ENCODE results near the gene ATXN7L2.

The ATXN7L2 gene

DNA sequence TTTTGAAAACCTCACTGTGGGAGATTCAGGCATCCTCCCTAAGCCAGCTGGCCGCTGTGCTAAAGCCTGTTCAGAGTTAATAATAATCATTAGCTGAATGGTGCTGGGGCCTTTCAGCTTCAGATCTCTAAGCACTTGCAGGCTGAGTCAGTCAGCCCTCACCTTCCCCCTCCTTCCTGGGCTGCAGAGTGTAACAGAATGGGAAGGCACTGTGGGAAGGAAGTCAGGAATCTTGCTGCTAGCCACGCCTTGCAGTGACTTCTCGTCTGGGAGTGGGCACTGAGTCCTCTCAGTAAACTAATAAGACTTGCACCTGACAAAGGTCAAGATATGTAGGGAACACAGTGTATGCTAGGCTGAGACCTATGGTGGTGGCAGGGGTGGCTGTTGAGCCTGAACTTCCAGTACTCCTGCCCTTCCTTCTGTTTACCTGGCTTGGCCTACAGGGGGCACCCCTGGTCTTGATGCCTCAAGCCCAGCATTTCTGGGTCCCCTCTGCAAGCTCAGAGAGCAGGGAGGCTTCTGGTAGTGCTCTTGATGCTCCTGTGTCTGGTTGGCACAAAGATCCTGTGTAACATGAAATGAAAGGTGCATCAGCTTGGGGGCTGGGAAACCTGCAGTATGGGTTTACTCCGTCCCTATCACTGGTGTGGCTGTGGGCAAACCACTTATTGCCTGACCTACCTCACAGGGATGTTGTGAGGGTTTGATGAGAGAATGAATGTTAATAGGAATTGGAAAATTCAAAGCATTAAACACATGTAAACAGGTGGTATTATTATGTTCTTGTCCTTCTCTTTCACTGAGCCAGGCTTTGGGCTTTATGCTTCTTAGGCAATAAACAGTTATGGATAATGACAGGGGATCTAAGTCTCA, 16.2 kb downstream of the ATXN7L2 start:
- peak; percentile 30 for DNase-seq

DNA sequence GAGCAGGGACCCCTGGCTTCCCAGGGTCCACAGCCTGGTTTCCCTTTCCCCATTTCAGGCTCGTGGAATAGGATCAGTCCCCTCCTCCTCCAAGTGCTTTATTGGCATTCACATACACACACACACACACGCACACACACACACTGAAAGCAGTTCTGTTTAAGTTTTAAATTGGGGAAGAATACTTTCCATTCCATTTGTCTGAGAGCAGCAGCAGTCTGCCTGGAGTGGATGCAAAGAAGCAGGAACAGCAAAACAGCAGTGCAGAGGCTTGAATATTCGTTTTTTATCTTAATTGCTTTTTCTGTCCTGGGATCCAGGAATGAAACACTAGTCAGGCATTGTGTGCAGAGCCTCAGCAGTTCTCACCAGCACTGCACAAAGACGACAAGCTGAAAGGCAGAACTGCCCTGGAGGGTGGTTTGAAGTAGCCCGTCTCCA, 17.3 kb downstream of the ATXN7L2 start:
- peak; percentile 77 for DNase-seq

DNA sequence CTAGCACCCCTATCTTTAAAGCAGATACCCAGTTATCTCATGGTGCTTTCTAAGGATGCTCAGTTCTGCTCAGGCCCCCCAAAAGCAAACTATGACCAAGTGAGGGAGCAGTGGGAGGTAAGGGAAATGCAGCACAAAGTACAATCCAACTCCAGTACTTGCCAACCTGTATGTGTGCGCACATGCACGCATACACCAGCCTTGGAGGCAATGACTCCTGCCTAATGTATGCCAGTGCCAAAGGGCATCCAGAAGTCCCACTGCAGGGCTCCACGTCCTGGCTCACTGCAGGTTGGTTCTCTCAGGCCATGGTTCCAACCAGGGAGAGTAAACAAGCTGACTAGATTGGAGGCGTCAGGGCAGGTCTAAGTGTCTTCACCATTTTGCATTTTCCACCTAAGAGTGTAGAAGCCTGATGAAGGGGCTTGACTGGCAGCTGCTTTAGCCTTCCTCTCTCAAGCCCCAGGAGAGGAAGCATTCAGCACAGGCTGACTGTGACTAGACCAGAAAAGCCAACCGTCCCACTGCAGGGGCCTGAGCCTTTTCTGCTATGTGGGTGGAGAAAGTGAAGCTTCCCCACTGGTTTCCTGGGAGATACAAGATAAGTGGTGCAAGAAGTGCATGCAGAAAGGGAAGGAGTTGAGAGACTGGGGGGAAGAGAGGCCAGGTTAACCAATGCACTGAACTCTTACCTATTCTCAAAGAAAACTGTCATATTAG, 18.1 kb downstream of the ATXN7L2 start:
- no peak for DNase-seq

DNA sequence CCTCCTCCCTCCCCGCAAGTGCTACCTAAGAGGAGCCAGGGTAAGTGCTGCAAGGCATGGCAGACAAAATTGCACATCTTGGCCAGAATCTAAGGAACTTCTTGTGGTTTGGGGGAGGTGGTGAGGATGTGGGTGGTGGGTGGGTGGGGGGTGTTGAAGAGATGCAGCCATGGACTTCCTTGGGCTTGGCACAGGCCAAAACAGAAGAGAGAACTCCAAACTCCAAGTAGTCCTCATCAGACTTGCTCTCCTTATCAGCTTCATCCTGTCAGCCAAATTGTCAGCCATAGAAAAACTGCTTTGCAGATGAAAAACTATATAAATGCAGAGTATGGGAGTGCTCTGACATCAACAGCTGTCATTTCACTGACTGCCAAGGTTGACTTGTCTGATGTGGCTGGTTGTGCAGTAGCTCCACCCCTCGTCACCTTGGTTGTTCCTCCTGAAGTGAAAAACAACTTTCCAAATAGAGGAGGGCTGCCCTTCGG, 18.7 kb downstream of the ATXN7L2 start:
- no peak for DNase-seq

DNA sequence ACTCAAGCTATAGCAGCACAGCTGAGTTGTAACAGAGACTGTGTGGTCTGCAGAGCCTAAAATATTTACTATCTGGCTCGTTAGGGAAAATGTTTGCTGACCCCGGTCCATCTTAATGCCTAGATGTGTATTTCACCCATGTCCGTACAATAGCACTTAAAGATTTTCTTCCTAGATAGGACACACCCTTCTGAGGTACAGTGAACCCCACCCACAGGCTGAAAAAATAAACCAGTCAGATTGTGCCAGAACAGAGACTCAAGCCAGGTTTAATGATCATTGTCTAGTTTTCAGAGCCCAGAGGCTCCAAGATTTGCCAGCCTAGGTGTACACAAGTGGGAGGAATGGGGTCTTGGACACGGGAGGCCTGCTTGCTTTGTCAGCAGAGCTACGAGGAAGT, 20.2 kb downstream of the ATXN7L2 start:
- no peak for DNase-seq

DNA sequence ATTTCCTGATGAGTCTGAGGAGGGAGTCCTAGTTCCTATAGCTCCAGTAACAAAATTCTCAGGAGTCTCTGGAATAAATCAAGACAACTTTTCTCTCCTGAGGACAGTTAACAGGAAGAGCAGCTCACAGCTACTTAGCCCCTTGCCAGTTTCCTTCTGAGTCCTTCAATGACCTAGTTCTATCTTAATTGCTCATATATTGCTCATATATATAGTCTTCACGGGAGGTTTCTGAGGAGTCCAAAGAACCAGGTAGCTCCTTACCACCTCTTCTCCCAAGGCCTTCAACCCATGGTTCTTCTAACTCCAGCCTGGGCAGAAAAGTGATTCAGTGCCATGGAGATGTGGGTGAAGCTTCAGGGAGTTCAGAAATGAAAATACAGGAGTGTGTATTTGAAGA, 21.3 kb downstream of the ATXN7L2 start:
- DNase-seq: no peak

DNA sequence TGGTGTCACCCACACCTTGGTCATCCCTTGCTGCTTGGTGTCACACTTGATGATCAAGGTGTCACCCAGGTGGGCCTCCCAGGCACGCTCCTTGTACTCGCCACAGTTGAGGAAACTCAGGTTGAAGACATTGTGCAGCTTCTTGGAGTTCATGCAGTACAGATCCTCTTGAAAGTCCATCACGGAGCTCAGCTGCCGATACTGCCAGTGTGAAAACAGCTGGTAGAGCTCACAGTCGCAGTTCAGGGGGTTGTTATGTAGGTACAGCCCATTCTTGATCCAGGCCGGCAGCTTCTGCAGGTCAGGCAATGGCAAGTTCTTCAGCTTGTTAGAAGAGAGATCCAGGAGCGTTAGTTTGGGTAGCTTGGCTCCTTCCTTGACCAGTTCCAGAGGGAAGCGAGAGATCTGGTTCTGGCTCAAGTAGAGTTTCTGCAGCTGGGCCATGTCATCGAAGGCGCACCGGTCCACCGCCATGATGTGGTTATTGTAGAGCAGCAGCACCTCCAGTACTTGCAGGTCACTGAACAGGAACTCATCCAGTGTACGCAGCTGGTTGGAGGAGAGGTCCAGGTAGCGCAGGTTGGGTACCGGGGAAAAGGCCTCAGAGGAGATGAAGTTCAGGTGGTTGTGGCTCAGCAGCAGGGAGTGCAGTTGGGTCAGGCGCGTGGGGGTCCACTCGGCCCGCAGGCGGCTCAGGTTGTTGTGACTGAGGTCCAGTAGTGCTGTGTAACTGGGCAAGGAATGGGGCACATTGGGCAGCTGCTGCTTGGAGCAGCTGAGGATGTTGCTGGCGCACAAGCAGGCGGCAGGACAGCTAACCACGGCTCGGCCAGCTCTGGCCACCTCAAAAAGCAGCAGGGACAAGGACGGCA, 24.5 kb downstream of the ATXN7L2 start:
- DNase-seq: no peak

DNA sequence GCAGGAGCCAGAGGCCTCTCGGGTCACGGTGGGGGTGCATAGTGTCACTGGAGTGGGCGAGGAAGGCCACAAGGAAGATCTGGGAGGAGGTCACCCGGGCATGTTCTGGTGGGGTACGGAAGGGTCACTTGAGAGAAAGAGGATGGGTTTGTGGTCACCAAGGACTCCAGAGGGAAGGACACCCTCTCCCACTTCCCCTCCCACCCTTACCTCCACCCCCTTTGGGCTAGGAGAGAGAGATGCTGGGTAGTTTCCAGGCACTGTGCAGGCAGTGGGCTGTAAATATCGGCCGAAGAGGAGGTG, 25.1 kb downstream of the ATXN7L2 start:
- no peak for DNase-seq

DNA sequence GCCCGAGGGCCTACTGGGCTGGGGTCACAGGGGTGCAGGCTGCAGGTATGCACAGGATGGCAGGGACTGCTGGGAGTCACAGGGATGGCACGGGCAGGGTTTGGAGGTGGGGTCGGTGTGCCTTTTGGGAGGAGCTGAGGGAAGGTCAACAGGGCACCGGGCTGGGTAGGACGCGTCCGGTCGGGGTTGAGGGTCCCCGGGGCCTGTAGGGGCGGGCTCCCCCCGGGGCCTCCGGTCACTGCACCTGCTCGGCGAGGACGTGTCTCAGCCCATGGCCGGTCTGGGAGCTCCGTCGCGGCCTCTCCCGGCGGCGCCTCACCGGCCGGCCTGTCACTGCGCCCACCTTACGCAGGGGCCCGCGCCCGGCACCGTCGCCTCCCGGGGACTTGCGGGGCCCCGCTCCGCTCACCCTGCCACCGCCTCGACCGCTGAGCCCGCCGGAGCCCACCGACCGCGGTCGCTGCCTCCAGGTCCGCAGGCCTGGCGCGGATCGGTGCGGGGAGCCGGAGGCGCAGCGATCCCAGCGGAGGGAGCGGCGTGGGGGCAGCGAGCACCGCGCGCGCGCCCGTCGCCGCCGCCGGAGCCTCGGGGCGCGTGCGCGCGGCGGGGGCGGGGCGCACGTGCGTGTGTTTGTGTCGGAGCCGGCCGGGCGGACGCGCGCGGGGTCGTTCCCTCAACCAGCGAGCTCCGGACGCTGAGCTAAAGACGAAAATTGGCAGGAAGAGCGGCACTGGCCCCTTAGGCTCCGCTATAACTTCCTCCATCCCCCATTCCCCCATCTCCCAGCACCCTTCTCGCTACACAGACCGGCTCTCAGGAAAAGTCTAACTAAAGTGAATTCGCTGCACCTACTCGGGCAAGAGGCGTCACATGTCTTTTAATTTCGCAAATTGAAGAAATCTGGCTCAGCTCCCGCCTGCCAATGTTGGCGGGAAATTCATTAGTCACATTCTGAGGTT, 25.8 kb downstream of the ATXN7L2 start, which contains the start of gene AMIGO1:
Gene AMIGO1, minus strand, starts transcription at position 552 of the 959 bp plus-strand sequence. CDS start 815 bp downstream, outside the sequence.
- peak; percentile 50 for DNase-seq

DNA sequence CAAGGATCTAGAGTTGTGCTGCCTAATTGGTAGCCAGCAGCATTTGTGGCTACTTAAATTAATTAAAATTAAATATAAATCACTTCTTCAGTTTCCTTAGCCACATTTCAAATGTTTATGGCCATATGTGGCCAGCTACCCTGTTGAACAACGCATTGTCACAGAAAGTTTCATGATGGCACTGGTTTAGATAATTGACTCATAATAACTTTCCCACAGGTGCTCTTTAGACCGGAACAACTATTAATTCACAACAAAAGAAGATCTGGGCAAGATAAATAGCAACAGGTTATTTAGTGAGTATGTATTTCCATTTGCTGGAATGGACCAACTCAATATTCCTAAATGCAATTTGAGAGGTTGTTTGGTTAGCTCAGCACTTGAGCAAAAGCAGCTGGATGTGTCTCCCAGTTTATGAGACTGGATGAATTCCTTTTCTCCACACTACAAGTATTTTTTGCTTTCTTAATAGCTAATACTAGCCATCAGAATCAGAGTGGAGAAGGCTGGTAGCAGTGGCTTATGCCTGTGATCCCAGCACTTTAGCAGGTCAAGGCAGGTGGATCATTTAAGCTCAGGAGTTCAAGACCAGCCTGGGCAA, 29.5 kb downstream of the ATXN7L2 start:
- DNase-seq: no peak

DNA sequence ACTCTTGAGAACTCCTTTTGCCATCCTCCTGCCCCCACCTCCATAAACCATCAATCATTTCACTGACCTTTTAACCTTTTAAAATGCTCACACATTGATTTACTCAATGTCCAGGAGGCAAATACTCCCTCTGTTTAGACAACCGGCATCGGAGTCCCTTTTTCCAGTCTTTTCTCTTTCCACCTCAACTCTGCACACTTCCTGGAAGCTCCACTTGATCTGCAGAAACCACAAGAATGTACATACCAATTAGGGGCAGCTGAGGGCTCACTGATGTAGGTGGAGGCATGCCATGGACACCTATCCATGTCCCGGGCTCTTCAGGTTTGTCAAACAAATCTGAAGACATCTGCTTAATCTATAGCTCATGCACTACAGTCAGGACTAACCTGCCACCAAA, 31.1 kb downstream of the ATXN7L2 start:
- no peak for DNase-seq

DNA sequence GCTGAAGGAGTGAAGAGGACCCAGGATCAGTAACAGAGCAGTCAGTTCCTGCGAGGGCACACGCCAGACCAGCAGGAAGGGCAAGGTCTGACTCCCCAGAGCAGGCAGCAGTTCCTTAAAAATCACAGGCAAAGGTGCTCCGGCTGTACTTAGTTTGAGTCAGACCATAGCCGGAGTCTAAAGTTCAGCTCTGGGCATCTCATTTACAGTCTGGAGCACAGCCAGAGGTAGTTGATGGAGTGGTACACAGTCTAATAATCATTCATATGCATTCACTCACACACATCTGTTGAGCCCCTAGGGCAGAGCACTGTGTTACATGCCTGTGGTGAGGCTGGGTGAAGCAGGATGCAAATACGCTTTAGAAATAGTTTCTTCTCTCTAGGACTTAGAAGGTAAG, 33.2 kb downstream of the ATXN7L2 start:
- DNase-seq: peak; percentile 40

DNA sequence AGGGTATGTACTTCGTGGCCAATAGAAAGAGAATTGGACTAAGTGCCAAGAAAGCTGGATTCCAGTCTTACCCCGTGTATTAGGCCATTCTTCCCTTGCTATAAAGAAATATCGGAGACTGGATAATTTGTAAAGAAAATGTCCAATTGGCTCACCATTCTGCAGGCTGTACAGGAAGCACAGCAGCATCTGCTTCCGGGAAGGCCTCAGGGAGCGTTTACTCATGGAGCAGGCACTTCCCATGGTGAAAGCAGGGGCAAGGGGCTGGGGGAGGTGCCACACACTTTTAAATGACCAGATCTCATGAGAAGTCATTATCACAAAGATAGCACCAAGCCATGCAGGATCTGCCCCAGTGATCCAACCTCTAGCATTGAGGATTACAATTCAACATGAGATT, 33.6 kb downstream of the ATXN7L2 start:
- no peak for DNase-seq

DNA sequence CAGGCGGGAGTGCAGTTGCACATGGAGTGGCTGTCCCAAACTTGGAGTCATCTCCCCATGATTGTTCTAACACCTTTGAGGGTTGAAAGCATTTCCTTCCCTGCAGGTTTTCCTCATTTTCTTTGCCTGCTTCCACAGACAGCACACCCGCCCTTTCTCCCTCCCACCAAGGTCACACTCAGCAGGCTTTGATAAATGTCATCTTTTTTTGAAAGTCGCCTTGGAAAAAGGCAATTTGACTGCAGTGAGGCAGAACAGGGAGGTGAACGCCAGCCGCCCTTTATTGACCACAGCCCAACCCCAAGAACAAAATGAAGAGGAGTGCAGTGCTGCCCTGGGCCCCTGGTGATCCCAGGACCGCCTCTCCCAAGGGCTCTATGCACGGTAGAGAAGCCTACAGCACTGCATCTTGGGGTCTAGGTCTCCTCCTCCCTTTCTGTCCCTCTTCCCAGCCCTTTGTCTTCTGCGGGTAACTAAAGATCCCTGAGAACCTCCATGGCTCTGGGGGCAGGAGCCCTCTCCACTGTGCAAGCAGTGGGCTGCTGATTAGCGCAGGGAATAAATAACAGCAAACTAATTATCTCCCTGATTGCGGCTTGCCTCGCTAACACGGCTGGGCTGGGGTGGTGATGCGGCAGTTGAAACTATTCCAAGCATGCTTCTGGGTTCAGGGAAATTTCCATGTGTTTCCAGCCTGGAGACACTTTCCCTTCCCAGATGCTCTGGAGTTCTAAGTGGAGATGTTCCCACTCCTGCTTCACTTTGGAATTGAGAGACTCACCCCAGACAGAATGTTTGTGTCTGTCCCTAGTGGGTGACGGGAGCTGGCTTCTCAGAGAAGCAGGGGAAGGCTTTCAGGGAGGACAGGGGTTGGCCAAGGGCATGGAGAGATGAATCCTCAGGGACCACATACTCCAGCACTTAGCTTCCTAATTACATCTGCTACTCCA, 37.6 kb downstream of the ATXN7L2 start:
- peak; percentile 18 for DNase-seq

DNA sequence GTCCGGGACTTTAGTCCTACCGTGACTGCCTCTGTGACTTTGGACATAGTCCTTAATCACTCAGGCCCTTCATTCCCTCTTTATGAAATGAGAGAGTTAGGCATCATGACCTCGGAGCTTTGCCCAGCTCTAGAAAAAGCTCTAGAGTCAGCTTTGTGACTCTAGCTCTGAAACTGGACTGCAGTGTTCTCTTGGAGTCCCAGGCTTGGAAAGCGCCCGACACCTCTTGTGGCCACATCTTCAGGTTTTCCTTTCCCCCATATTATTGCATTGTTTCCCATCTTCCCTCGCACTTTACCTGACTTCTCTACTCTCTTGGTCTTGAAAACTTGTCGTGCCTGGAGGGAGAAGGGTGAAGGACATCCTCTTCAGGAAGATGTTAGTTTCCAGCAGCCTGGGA, 38.3 kb downstream of the ATXN7L2 start:
- DNase-seq: no peak

DNA sequence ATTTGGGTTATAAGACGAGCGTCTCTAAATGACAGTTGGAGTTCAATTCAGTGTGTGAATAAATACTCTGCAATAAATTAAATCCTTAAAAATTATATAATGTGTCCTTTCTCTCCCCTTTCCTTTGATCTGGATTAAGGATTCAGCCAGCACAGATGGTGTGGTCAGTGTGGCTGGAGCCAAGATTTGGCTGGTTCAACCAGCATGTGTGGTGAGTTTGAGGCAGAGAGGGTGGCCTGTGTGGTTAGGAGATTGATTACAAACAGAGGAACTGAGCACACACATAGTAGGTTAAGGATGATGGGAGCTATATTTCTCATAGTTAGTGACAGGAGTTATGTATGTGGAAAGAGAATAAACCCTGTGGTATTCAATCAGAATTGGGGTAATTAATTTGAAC, 40.0 kb downstream of the ATXN7L2 start:
- DNase-seq: no peak

DNA sequence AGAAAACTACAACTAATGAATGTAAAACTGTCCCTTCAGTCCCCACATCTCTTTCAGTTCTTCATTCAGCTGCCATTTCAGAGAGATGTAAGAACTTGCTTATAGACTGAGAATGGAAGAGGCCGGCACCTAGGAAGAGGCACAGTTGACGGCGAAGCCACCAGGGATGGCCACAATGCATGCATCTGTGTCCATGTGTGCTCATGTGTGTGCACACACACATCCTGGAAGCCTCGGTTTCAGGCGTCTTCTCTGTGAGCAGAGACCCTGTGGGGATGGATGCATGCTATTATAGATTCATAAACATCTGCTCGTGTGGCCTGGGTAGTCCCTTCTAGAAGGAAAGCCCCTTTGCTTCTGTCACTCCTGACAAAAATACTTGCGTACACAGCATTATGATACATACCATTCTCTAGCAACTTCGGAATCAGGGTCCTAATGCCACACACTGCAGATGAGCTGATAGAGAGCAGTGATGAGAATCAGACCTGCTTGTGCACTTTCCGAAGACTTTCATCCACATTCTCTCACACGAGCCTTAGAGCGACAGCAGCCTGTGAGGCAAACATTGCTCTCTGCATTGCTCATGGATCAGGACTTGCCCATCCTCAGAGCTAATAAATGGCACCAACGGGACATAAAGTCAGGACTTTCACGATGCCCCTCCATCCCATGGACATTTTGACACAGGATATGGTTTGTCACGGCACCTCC, 43.5 kb downstream of the ATXN7L2 start:
- DNase-seq: no peak

DNA sequence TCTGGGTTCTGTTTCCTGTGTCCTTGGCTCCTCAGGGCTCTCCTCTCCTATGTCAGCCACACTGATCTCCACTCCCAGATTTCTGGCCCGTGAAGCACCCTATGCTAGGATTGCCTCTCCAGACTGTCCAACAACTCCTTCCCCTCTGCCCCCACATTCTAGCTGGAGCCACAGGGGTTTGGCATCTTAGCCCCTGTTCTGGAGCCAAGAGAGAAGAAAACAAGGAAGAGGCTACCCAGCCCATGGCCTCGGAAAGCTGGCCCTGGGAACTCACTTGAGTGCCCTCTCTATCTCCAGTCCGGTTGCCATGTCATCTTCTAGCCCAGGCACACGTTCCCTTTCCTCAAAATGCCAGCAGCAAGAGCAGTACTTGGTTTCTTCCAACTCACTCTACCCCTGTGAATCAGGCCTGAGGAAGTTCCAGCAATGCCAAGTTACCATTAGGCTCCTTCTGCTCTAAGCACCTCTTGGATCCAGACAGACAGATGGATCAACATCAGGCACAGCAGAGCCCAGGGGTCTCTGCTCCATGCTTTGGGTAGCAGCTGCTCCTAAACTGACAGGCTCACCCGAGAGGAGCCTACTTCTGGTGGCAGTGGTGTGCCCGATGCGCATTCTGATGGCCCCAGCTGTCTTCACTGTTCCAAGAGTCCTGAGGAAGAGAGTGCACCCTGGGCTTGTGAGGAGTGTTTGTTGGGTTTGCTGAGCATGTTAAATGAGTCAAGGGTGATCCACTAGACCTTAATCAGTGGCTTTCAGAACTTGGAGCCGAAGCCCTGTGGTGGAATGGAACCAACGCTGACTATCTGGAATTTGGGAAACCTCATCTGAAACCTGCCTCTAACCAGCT, 44.4 kb downstream of the ATXN7L2 start:
- no peak for DNase-seq
